GM18868 (cell line): ENCODE data around the gene ATAD2B.

Source experiments
- ATAC-seq: cut with Tn5 transposase; IDR thresholded peaks from one replicate; pipeline ENCODE4 v1.9.1; 2021; ENCODE audit warnings: mild to moderate bottlenecking, moderate library complexity; ENCODE audit not compliant: unreplicated experiment

The ATAD2B gene

DNA sequence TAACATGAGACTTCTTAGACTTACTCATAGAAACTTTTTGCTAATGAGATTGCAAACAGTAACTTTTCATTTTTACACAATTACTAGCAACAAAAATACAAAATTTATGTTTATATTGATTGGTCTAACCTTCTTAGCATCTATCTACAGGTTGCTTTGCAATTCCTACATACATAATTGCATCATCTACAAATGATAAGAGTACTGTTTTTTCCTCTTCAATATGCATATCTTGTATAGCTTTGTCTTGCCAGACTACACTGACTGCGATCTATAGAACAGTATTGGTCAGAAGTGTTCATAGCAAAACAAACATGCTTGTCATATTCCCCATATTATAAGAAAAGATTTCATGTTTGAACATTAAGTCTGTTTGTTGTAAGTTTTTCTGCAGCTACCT lies 87.9 kb downstream of the ATAD2B start:
- ATAC-seq, result no peak

DNA sequence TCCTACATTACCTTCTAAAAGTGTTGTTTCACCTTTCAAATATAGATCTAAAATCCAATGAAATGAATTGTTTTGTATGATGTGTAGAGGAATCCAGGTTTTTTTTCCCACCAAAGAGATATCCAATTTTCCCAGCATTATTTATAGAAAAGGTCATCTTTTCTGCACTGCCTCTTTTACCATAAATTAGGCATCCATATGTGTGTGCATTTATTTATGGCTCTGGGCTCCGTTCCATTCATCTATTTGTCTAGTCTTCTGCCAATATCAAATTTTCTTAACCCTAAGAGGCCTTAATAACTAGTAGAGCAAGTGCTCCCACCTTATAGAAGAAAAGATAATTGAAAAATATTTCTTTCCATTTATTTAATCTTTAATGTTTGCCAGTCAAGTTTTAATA lies 88.3 kb downstream of the ATAD2B start:
- ATAC-seq, result no peak

DNA sequence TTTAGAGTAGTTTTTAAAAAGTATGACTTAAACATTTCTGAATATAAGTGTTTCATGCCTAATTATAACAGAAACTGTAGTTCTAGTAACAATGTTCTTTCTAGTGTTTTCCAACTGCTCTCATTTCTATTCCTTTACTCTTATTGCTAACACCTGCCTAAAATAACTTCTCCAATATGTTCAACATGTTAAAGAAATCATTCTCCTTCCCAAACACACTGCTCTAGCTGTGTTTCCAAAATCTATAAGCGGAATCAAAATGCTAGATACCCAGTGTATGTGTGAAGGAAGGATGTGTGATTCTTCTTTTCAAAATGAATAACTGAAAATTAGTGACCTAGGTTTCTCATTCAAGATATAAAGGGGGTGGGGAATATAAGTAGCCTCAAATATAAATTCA lies 89.1 kb downstream of the ATAD2B start:
- no peak for ATAC-seq

- ATAC-seq, result no peak
Measured at GRCh38 chr2:23836971-23837565, 89.9 kb downstream of the ATAD2B start.

- no peak for ATAC-seq
Measured at GRCh38 chr2:23836505-23836904, 90.4 kb downstream of the ATAD2B start.

- ATAC-seq, result no peak
Measured at GRCh38 chr2:23835988-23836387, 90.9 kb downstream of the ATAD2B start.

- no peak for ATAC-seq
Measured at GRCh38 chr2:23835423-23835822, 91.5 kb downstream of the ATAD2B start.

- no peak for ATAC-seq
Measured at GRCh38 chr2:23828986-23829385, 97.9 kb downstream of the ATAD2B start.

GRCh38 chr2:23828256-23828980 lies 98.5 kb downstream of the ATAD2B start:
- ATAC-seq, result no peak

GRCh38 chr2:23827287-23827686 lies 99.6 kb downstream of the ATAD2B start:
- no peak for ATAC-seq

- no peak for ATAC-seq
Measured at GRCh38 chr2:23826771-23827170, 100.2 kb downstream of the ATAD2B start.

GRCh38 chr2:23826040-23826439 lies 100.9 kb downstream of the ATAD2B start:
- no peak for ATAC-seq

DNA sequence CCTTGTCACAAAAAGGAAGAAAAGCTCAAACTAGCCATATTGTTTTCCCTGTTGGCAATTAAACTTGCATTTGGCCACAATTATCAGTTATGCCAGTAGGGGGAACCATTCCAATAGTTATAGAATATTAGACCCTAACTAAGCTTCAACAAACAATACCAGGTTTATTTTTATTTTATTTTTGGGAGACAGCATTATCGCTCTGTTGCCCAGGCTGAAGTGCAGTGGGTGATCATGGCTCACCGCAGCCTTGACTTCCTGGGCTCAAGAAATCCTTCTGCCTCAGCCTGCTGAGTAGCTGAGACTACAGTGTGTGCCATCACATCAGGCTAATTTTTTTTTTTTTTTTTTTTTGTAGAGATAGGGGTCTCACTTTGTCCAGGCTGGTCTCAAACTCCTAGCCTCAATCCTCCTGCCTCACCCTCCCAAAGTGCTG lies 102.1 kb downstream of the ATAD2B start:
- ATAC-seq, result peak; percentile 50

GRCh38 chr2:23823863-23824262 lies 103.1 kb downstream of the ATAD2B start:
- ATAC-seq, result no peak

- no peak for ATAC-seq
Measured at GRCh38 chr2:23814963-23815362, 112.0 kb downstream of the ATAD2B start.

- ATAC-seq, result no peak
Measured at GRCh38 chr2:23813438-23813837, 113.5 kb downstream of the ATAD2B start.

DNA sequence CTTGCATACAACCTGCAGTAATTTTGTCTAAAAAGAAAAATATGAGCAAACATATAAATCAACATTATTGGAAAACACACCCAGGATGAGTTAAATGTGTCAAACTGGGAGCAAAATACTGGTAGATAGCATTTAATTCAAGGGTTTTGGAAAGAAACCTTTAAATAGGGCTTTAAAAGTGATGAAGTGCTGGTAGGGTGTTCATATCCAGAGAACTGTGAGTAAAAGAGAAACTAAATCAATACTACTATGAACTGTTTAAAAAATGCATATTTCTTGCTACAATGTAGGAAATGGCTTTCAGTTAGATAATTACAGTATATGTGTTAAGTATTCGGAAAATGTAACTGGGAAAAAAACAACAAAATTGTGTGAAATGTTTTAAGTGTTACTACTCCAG lies 117.8 kb downstream of the ATAD2B start:
- peak; percentile 45 for ATAC-seq

- ATAC-seq, result no peak
Measured at GRCh38 chr2:23806665-23807249, 120.2 kb downstream of the ATAD2B start.

- ATAC-seq, result no peak
Measured at GRCh38 chr2:23806201-23806600, 120.7 kb downstream of the ATAD2B start.

DNA sequence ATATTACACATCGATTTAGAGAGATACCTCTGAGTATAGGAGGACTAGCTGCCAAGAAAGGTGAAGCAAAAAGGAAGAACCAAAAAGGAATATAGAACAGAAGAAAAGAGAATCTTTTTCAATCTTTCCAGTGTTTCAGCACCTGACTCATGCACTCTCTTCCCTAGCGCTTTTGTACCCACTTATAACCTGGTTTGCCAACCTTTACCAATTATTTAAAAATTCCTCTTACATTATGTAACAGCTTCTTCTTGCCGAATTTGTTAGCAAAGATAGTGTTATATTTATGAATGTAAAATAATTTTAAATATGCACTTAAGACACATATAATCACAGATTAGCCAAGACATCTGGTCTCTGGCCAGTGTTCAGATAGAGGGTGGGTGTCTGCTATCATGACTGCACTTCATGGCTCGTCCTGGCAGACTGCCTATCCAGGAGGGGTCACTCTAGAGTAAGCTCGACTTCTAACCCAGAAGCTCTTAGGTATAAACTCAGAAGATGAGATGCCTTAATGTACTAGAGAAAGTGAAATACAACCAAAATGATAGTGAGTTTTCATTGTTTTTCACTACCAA lies 122.9 kb downstream of the ATAD2B start:
- ATAC-seq, result no peak

- no peak for ATAC-seq
Measured at GRCh38 chr2:23803264-23803964, 123.5 kb downstream of the ATAD2B start.
